ENCODE results near the gene PGBD2. TPM values are rescaled to one million over a fixed set of nuclear protein-coding genes. Genes with fewer than 3 reads are reported as not detected.
A peak's percentile ranks its signal among the peaks of the same experiment; 100 is the strongest.
"Not testable (repeated sequence)": the region's sequence is repeated elsewhere in the genome, so short reads cannot be mapped to it uniquely, and the experiment has no call there.

The PGBD2 gene
- total and polyA plus RNA-seq, 2 of the 13 experiments (the other 11 are each of a cell fraction or from before 2014, with no cell fraction given): 6.0 to 7.4 TPM

GRCh38 chr1:248881261-248881660, 24.8 kb upstream of the PGBD2 start (continued):
- no peak for TF ChIP-seq FOSL2 (CRISPR knock-in tag; IDR thresholded peaks at IDR 0.05)

DNA sequence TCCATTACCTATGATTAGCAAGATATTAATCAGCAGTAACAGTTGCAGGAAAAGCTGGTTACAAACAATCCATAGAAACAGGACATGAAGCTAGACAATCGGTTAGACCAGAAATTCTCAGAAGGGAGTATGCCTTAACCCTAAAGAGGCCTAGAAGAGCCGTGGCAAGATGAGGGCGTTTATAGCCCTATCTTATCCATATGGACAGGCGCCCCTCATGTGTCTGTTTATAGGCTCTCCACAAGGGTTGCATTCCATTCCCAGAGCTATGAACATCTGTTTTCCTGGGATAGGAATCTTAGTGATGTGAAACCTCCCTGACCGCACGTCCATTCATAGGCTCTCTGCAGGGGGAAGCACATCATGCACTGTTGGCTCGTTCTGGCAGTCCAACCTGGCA, 23.6 kb upstream of the PGBD2 start:
- 16% methylated on average over 7 of the region's 7 CpGs for WGBS (ENCODE audit: low lambda C conversion rate)
- ATAC-seq; H3K4me2 ChIP-seq (ENCODE audit: low read depth, low read length); H3K27ac ChIP-seq (ENCODE audit: extremely low read length, insufficient read depth, low read length); H3K4me1 ChIP-seq (ENCODE audit: insufficient read depth, low read length); DNase-seq (ENCODE audit: low spot score); in situ Hi-C loops (cut with HindIII; ENCODE audit: extremely low pct_ligation_motif_present, low pct_unique_long_range_greater_than_20kb); H3K79me2 ChIP-seq (ENCODE audit: insufficient read depth, low read length); CTCF ChIA-PET (ENCODE audit: low intra/inter-chr PET ratio, low total read pairs); POLR2A ChIA-PET; H2AFZ ChIP-seq (ENCODE audit: low read length); H4K20me1 ChIP-seq (ENCODE audit: insufficient read depth, low read length); H3K36me3 ChIP-seq (replicated peaks in 1 of 2; ENCODE audit: control insufficient read depth in 1 of 2, insufficient read depth in 2 of 2, low read length in 2 of 2); intact Hi-C loops (cut with micrococcal nuclease; ENCODE audit: unreplicated experiment); BruUV-seq (replicated peaks); FAIRE-seq; H3K9me3 ChIP-seq (ENCODE audit: low read length); H3K27me3 ChIP-seq (ENCODE audit: control insufficient read depth in 1 of 2, insufficient read depth in 2 of 2, low read length in 2 of 2); H3K9ac ChIP-seq (ENCODE audit: insufficient read depth, low read depth, low read length); H3K4me3 ChIP-seq (replicated peaks in 1 of 3; ENCODE audit: insufficient read depth in 1 of 3, low read depth in 2 of 3, low read length in 3 of 3): not testable (repeated sequence)

GRCh38 chr1:248884632-248885295, 21.3 kb upstream of the PGBD2 start:
- 0% methylated on average over 1 of the region's 1 CpG for WGBS (ENCODE audit: low lambda C conversion rate)
- Histone ChIP-seq H4K20me1 (ENCODE audit: insufficient read depth, low read length) (no peaks in the 10 kb centered on the region), H3K4me3 (replicated peaks in 1 of 3; ENCODE audit: insufficient read depth in 1 of 3, low read depth in 2 of 3, low read length in 3 of 3) (no peak overlapping the region), H3K79me2 (ENCODE audit: insufficient read depth, low read length) (no peaks in the 10 kb centered on the region), H2AFZ (ENCODE audit: low read length) (no peak overlapping the region), H3K9ac (ENCODE audit: insufficient read depth, low read depth, low read length) (no peak overlapping the region), H3K27me3 (ENCODE audit: control insufficient read depth in 1 of 2, insufficient read depth in 2 of 2, low read length in 2 of 2) (no peaks in the 10 kb centered on the region), H3K4me2 (ENCODE audit: low read depth, low read length) (no peak overlapping the region), H3K36me3 (replicated peaks in 1 of 2; ENCODE audit: control insufficient read depth in 1 of 2, insufficient read depth in 2 of 2, low read length in 2 of 2) (no peaks in the 10 kb centered on the region), H3K4me1 (ENCODE audit: insufficient read depth, low read length) (no peaks in the 10 kb centered on the region), H3K9me3 (ENCODE audit: low read length) (no peaks in the 10 kb centered on the region), H3K27ac (ENCODE audit: extremely low read length, insufficient read depth, low read length) (no peak overlapping the region)
- CTCF ChIA-PET (ENCODE audit: low intra/inter-chr PET ratio, low total read pairs): no interaction called here
- POLR2A ChIA-PET: no interaction called here
- no TSS peak for BruUV-seq (replicated peaks)
- TF ChIP-seq ZNF317 (CRISPR knock-in tag; IDR thresholded peaks at IDR 0.05) (peak; percentile 70; the same call in 1 of the 2 replicates), ZNF432 (CRISPR knock-in tag; IDR thresholded peaks at IDR 0.05; ENCODE audit: borderline replicate concordance) (no peak), ZBTB46 (CRISPR knock-in tag; IDR thresholded peaks at IDR 0.05; ENCODE audit: borderline replicate concordance) (no peak)
- no peak for DNase-seq (ENCODE audit: low spot score)
- no peak for FAIRE-seq
- intact Hi-C loops (cut with micrococcal nuclease; ENCODE audit: unreplicated experiment) (loop anchor here (1.0 kb wide), 1 partner anchor 40 kb away; no protein-coding TSS in a partner anchor), in situ Hi-C loops (cut with HindIII; ENCODE audit: extremely low pct_ligation_motif_present, low pct_unique_long_range_greater_than_20kb) (no loop called here)
- ATAC-seq: no peak; the same call in 2 of the 3 replicates

Data from HepG2 (cell line).